ENCODE measurements around the gene KIAA2012.
A peak's percentile ranks its signal among the peaks of the same experiment; 100 is the strongest.

The KIAA2012 gene

GRCh38 chr2:202072737-202073401 lies at the start of gene KIAA2012:
KIAA2012 (plus strand) TSS chr2:202073255; CDS start chr2:202073628, 373 bp downstream.
- DNase-seq (ENCODE audit: low read depth, low spot score), result no peak

- no peak for DNase-seq (ENCODE audit: low read depth, low spot score)
Measured at GRCh38 chr2:202023904-202024266, 49.2 kb upstream of the KIAA2012 start.

GRCh38 chr2:202024871-202025270 lies 48.2 kb upstream of the KIAA2012 start:
- no peak for DNase-seq (ENCODE audit: low read depth, low spot score)

GRCh38 chr2:202025816-202026215 lies 47.2 kb upstream of the KIAA2012 start:
- DNase-seq (ENCODE audit: low read depth, low spot score), result no peak

- no peak for DNase-seq (ENCODE audit: low read depth, low spot score)
Measured at GRCh38 chr2:202026507-202026906, 46.5 kb upstream of the KIAA2012 start.

GRCh38 chr2:202030691-202031090 lies 42.4 kb upstream of the KIAA2012 start:
- no peak for DNase-seq (ENCODE audit: low read depth, low spot score)

- no peak for DNase-seq (ENCODE audit: low read depth, low spot score)
Measured at GRCh38 chr2:202031246-202031951, 41.7 kb upstream of the KIAA2012 start.

GRCh38 chr2:202032846-202033316 lies 40.2 kb upstream of the KIAA2012 start:
- no peak for DNase-seq (ENCODE audit: low read depth, low spot score)

- DNase-seq (ENCODE audit: low read depth, low spot score), result peak; percentile 62
Measured at GRCh38 chr2:202033317-202034248, 39.5 kb upstream of the KIAA2012 start, which contains the start of gene FZD7. FZD7 (plus strand) TSS chr2:202033855; CDS start chr2:202034648, 793 bp downstream.

- no peak for DNase-seq (ENCODE audit: low read depth, low spot score)
Measured at GRCh38 chr2:202034249-202035088, 38.6 kb upstream of the KIAA2012 start.

- DNase-seq (ENCODE audit: low read depth, low spot score), result no peak
Measured at GRCh38 chr2:202035089-202035940, 37.7 kb upstream of the KIAA2012 start.

GRCh38 chr2:202035941-202036372 lies 37.1 kb upstream of the KIAA2012 start:
- DNase-seq (ENCODE audit: low read depth, low spot score), result no peak

GRCh38 chr2:202036601-202037037 lies 36.4 kb upstream of the KIAA2012 start:
- no peak for DNase-seq (ENCODE audit: low read depth, low spot score)

GRCh38 chr2:202037086-202037485 lies 36.0 kb upstream of the KIAA2012 start:
- DNase-seq (ENCODE audit: low read depth, low spot score), result no peak

- no peak for DNase-seq (ENCODE audit: low read depth, low spot score)
Measured at GRCh38 chr2:202038471-202039277, 34.4 kb upstream of the KIAA2012 start.

- DNase-seq (ENCODE audit: low read depth, low spot score), result no peak
Measured at GRCh38 chr2:202039278-202040078, 33.6 kb upstream of the KIAA2012 start.

GRCh38 chr2:202040079-202040844 lies 32.8 kb upstream of the KIAA2012 start:
- no peak for DNase-seq (ENCODE audit: low read depth, low spot score)
